IMR-90 (cell line): ENCODE measurements around the gene DUXB. TPM values are rescaled to one million over a fixed set of nuclear protein-coding genes. Genes with fewer than 3 reads are reported as not detected.

Source experiments
- ATAC-seq: fragments of 200-7000 bp; cut with Tn5 transposase; 2 replicates; pipeline ENCODE4 v1.9.1; 2020; ENCODE audit warnings: low read depth, mild to moderate bottlenecking, moderate library complexity
- BruUV-seq: library from RNA; stranded (reverse); fragments of 400-500 nt; replicated peaks from 2 replicates; lab custom pipeline; 2021; lab: Mats Ljungman, UMichigan
- CTCF ChIA-PET: fragments of 300-600 bp; formaldehyde crosslinking; extraction: SDS; loops from one replicate; lab custom pipeline; 2021; ENCODE audit warnings: antibody characterized with exemption; lab: Yijun Ruan, JAX
- POLR2A ChIA-PET: fragments of 300-600 bp; sonication (Branson Sonifier 250); formaldehyde crosslinking; loops from one replicate; lab custom pipeline; 2022; ENCODE audit warnings: antibody characterized with exemption; ENCODE audit not compliant: unreplicated experiment; lab: Charles Lee
- DNase-seq: peaks from one replicate; pipeline ENCODE4 v3.0.0; 2013
- H2AFZ ChIP-seq: replicated peaks from 2 replicates; pipeline ENCODE3; 2013; ENCODE audit warnings: low read length, mild to moderate bottlenecking; ENCODE audit not compliant: poor library complexity
- H2AK5ac ChIP-seq: 2 replicates; pipeline ENCODE4 v1.6.1; 2013; ENCODE audit warnings: low read depth, low read length, inconsistent platforms
- H2AK9ac ChIP-seq: replicated peaks from 2 replicates; pipeline ENCODE3; 2013; ENCODE audit warnings: mild to moderate bottlenecking, low read depth, low read length, moderate library complexity; ENCODE audit not compliant: poor library complexity
- H2BK120ac ChIP-seq: 2 replicates; pipeline ENCODE4 v1.6.1; 2013; ENCODE audit warnings: low read depth, low read length, inconsistent platforms
- H2BK15ac ChIP-seq: 3 replicates; pipeline ENCODE4 v1.6.1; 2013; ENCODE audit warnings: low read depth, low read length, inconsistent platforms
- H2BK20ac ChIP-seq: 2 replicates; pipeline ENCODE4 v1.6.1; 2013; ENCODE audit warnings: low read depth, mild to moderate bottlenecking, inconsistent platforms, low read length, moderate library complexity
- H2BK5ac ChIP-seq: 2 replicates; pipeline ENCODE4 v1.6.1; 2013; ENCODE audit warnings: mild to moderate bottlenecking, low read depth, low read length, inconsistent platforms; ENCODE audit not compliant: poor library complexity, severe bottlenecking
- H3K14ac ChIP-seq: replicated peaks from 2 replicates; pipeline ENCODE4 v1.6.1; 2013; ENCODE audit warnings: low read depth, low read length, inconsistent platforms
- H3K18ac ChIP-seq: 2 replicates; pipeline ENCODE4 v1.6.1; 2013; ENCODE audit warnings: low read depth, low read length, control low read depth
- H3K23ac ChIP-seq: 2 replicates; pipeline ENCODE4 v1.6.1; 2013; ENCODE audit warnings: low read depth, low read length, inconsistent platforms
- H3K27ac ChIP-seq: 2 replicates; pipeline ENCODE4 v1.5.1; 2013; ENCODE audit warnings: mild to moderate bottlenecking, control low read depth, low read length; ENCODE audit not compliant: insufficient read depth
- H3K27me3 ChIP-seq: 2 replicates; pipeline ENCODE4 v1.6.1; 2013; ENCODE audit warnings: low read length; ENCODE audit not compliant: control insufficient read depth, insufficient read depth
- H3K36me3 ChIP-seq: 2 replicates; pipeline ENCODE4 v1.6.1; 2013; ENCODE audit warnings: low read length, mixed read lengths; ENCODE audit not compliant: control insufficient read depth, insufficient read depth
- H3K4ac ChIP-seq: 2 replicates; pipeline ENCODE4 v1.6.1; 2013; ENCODE audit warnings: low read depth, low read length, inconsistent platforms
- H3K4me1 ChIP-seq: 2 replicates; pipeline ENCODE4 v1.6.1; 2013; ENCODE audit warnings: low read length, mixed read lengths; ENCODE audit not compliant: control insufficient read depth, insufficient read depth
- H3K4me2 ChIP-seq: 2 replicates; pipeline ENCODE4 v1.6.1; 2013; ENCODE audit warnings: low read depth, mild to moderate bottlenecking, control low read depth, low read length, moderate library complexity
- H3K4me3 ChIP-seq: 2 replicates; pipeline ENCODE4 v1.5.1; 2013; ENCODE audit warnings: low read depth, mild to moderate bottlenecking, control low read depth, low read length, moderate library complexity; ENCODE audit not compliant: insufficient read depth
- H3K56ac ChIP-seq: 2 replicates; pipeline ENCODE4 v1.6.1; 2013; ENCODE audit warnings: low read length, inconsistent platforms; ENCODE audit not compliant: insufficient read depth; ENCODE audit errors: extremely low read depth
- H3K79me1 ChIP-seq, 2 experiments: 2 replicates each; pipeline ENCODE4 v1.6.1; 2013; ENCODE audit warnings: low read length in 2 of 2, inconsistent platforms in 1 of 2, low read depth in 1 of 2
- H3K9ac ChIP-seq: 2 replicates; pipeline ENCODE4 v1.6.1; 2013; ENCODE audit warnings: low read depth, low read length, control low read depth
- H3K9me1 ChIP-seq: 2 replicates; pipeline ENCODE4 v1.6.1; 2013; ENCODE audit warnings: low read length, inconsistent platforms; ENCODE audit not compliant: insufficient read depth
- H3K9me3 ChIP-seq: 2 replicates; pipeline ENCODE4 v1.6.1; 2013; ENCODE audit warnings: low read length; ENCODE audit not compliant: control insufficient read depth, insufficient read depth
- H4K20me1 ChIP-seq: 2 replicates; pipeline ENCODE4 v1.6.1; 2013; ENCODE audit warnings: low read length, inconsistent platforms; ENCODE audit not compliant: insufficient read depth
- H4K5ac ChIP-seq: 2 replicates; pipeline ENCODE4 v1.6.1; 2013; ENCODE audit warnings: mild to moderate bottlenecking, low read depth, low read length, control low read depth
- H4K8ac ChIP-seq, 2 experiments: 2 replicates each; pipeline ENCODE4 v1.6.1; 2013; ENCODE audit warnings: low read depth in 2 of 2, low read length in 2 of 2, control low read depth in 1 of 2, inconsistent platforms in 1 of 2
- H4K91ac ChIP-seq: 2 replicates; pipeline ENCODE4 v1.6.1; 2013; ENCODE audit warnings: low read depth, low read length, inconsistent platforms; ENCODE audit not compliant: insufficient read depth
- BHLHE40 ChIP-seq: fragments of 150-350 bp; IDR thresholded peaks from 2 replicates; pipeline ENCODE4 v1.6.1; 2016; ENCODE audit warnings: mild to moderate bottlenecking, low read depth, low read length
- CEBPB ChIP-seq: IDR thresholded peaks from 2 replicates; pipeline ENCODE4 v1.6.1; 2012; ENCODE audit warnings: low read depth, low read length, improper control_type of control experiment
- CHD1 ChIP-seq: IDR thresholded peaks from 2 replicates; pipeline ENCODE4 v1.6.1; 2012; ENCODE audit warnings: low read depth, low read length, improper control_type of control experiment
- CTCF ChIP-seq: conservative IDR thresholded peaks from 2 replicates; pipeline ENCODE4 v1.5.1; 2012; ENCODE audit warnings: mild to moderate bottlenecking, low read depth, low read length, improper control_type of control experiment
- ELK1 ChIP-seq: fragments of 150-350 bp; IDR thresholded peaks from 2 replicates; pipeline ENCODE4 v1.6.1; 2016; ENCODE audit warnings: low read depth, mild to moderate bottlenecking, low read length, moderate library complexity, borderline replicate concordance
- FOS ChIP-seq: fragments of 150-350 bp; IDR thresholded peaks from 2 replicates; pipeline ENCODE4 v1.6.1; 2016; ENCODE audit warnings: low read depth, low read length
- MAFK ChIP-seq: IDR thresholded peaks from 2 replicates; pipeline ENCODE4 v1.6.1; 2012; ENCODE audit warnings: low read depth, low read length, improper control_type of control experiment
- MAZ ChIP-seq: IDR thresholded peaks from 2 replicates; pipeline ENCODE4 v1.6.1; 2012; ENCODE audit warnings: low read depth, mild to moderate bottlenecking, low read length, improper control_type of control experiment, moderate library complexity, borderline replicate concordance
- MXI1 ChIP-seq: IDR thresholded peaks from 2 replicates; pipeline ENCODE4 v1.6.1; 2012; ENCODE audit warnings: low read depth, mild to moderate bottlenecking, low read length, moderate library complexity, borderline replicate concordance
- NFE2L2 ChIP-seq: fragments of 150-350 bp; IDR thresholded peaks from 2 replicates; pipeline ENCODE4 v1.6.1; 2016; ENCODE audit warnings: low read depth, mild to moderate bottlenecking, low read length
- POLR2A ChIP-seq: IDR thresholded peaks from 2 replicates; pipeline ENCODE4 v1.6.1; 2012; ENCODE audit warnings: mild to moderate bottlenecking, low read depth, low read length
- RAD21 ChIP-seq: IDR thresholded peaks from 2 replicates; pipeline ENCODE4 v1.6.1; 2012; ENCODE audit warnings: low read length, improper control_type of control experiment
- RCOR1 ChIP-seq: IDR thresholded peaks from 2 replicates; pipeline ENCODE4 v1.6.1; 2012; ENCODE audit warnings: mild to moderate bottlenecking, low read length, improper control_type of control experiment; ENCODE audit not compliant: insufficient replicate concordance
- SMC3 ChIP-seq: fragments of 150-350 bp; IDR thresholded peaks from 2 replicates; pipeline ENCODE4 v1.6.1; 2016; ENCODE audit warnings: low read depth, mild to moderate bottlenecking, antibody characterized with exemption, low read length, moderate library complexity
- dilution Hi-C: fragments of 300-500 bp; cut with HindIII; formaldehyde crosslinking; loops from one replicate; pipeline ENCODE4 v1.14.3; 2018; ENCODE audit warnings: low sequenced_read_pairs; ENCODE audit not compliant: unreplicated experiment
- in situ Hi-C: fragments of 300-500 bp; cut with MboI; formaldehyde crosslinking; loops from 3 replicates; pipeline ENCODE4 v1.14.3; 2019; ENCODE audit warnings: low sequenced_read_pairs, inconsistent platforms, mixed read lengths
- intact Hi-C: fragments of 100-400 bp; cut with micrococcal nuclease; formaldehyde crosslinking; loops from 2 replicates; pipeline ENCODE4 v1.10.0; 2022
- polyA plus RNA-seq, 3 experiments: library from polyadenylated mRNA; depleted of rRNA; stranded (reverse); fragments of >200 nt; gene quantifications; 2 replicates each; pipeline ENCODE4 v1.2.3, GENCODE V29; 2012; ENCODE audit warnings: low replicate concordance in 1 of 3
- total RNA-seq: library from RNA; depleted of rRNA; stranded (reverse); fragments of >200 nt; gene quantifications from 2 replicates; pipeline ENCODE4 v1.2.3, GENCODE V29; 2012
- TF ChIP-seq, protein P1 (sequence below): fragments of 150-350 bp; IDR thresholded peaks from 2 replicates; pipeline ENCODE4 v1.6.1; 2017; ENCODE audit warnings: mild to moderate bottlenecking, antibody characterized with exemption, low read length, low read depth

DUXB gene
- total and polyA plus RNA-seq, 2 of the 4 experiments (the other 2 are of a cell fraction) = not detected

GRCh38 chr16:75687361-75687760 is 13.9 kb downstream of the DUXB start:
- no peaks in the 10 kb centered on the region for H3K4me1 ChIP-seq
- H2BK20ac ChIP-seq = no peak overlapping the region
- H4K5ac ChIP-seq = no peak overlapping the region
- TF ChIP-seq FOS (no peak), NFE2L2 (no peak), MAFK (no peak), CTCF (no peak), ELK1 (no peak), MAZ (no peak), SMC3 (no peak), RCOR1 (no peak), POLR2A (no peak), MXI1 (no peak), CHD1 (no peak), RAD21 (no peak), CEBPB (no peak), BHLHE40 (no peak)
- TF ChIP-seq, protein P1, sequence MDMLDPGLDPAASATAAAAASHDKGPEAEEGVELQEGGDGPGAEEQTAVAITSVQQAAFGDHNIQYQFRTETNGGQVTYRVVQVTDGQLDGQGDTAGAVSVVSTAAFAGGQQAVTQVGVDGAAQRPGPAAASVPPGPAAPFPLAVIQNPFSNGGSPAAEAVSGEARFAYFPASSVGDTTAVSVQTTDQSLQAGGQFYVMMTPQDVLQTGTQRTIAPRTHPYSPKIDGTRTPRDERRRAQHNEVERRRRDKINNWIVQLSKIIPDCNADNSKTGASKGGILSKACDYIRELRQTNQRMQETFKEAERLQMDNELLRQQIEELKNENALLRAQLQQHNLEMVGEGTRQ = no peak
- H2BK5ac ChIP-seq = no peak overlapping the region
- no peak overlapping the region for H3K18ac ChIP-seq
- H4K8ac ChIP-seq = no peak overlapping the region
- no peak overlapping the region for H3K4me3 ChIP-seq
- DNase-seq (no peak), ATAC-seq (no peak)
- POLR2A ChIA-PET = no interaction called here
- no peak overlapping the region for H2AFZ ChIP-seq
- H3K14ac ChIP-seq = no peak overlapping the region
- dilution Hi-C loops (no loop called here), intact Hi-C loops (no loop called here), in situ Hi-C loops (no loop called here)
- H3K56ac ChIP-seq = no peak overlapping the region
- H4K91ac ChIP-seq = no peak overlapping the region
- H3K36me3 ChIP-seq = no peaks in the 10 kb centered on the region
- H3K79me1 ChIP-seq = no peaks in the 10 kb centered on the region
- CTCF ChIA-PET = no interaction called here
- H3K9me1 ChIP-seq = no peaks in the 10 kb centered on the region
- no peaks in the 10 kb centered on the region for H4K20me1 ChIP-seq
- H3K4ac ChIP-seq = no peak overlapping the region
- no peaks in the 10 kb centered on the region for H3K27me3 ChIP-seq
- no peak overlapping the region for H2BK120ac ChIP-seq
- H3K9me3 ChIP-seq = peaks cover 4% of the 10 kb centered on the region; the same call in 1 of the 2 replicates
- no peak overlapping the region for H3K23ac ChIP-seq
- H2AK5ac ChIP-seq = no peak overlapping the region
- H2BK15ac ChIP-seq = no peak overlapping the region
- H3K9ac ChIP-seq = no peak overlapping the region
- BruUV-seq = no TSS peak
- no peak overlapping the region for H2AK9ac ChIP-seq
- no peak overlapping the region for H3K27ac ChIP-seq
- no peak overlapping the region for H3K4me2 ChIP-seq
